MM.1S (cell line): ENCODE measurements around the gene BRD9.

Source experiments
- CTCF ChIP-seq: fragments of 300-600 bp; sonication (generic); IDR thresholded peaks from 2 replicates; pipeline ENCODE4 v1.5.1; 2016; ENCODE audit warnings: antibody characterized with exemption, low read length, mixed read lengths
- EZH2phosphoT487 ChIP-seq: fragments of 300-600 bp; sonication (generic); IDR thresholded peaks from 2 replicates; pipeline ENCODE4 v1.6.1; 2018; ENCODE audit warnings: antibody characterized with exemption, low read length

- TF ChIP-seq CTCF (no peak), EZH2phosphoT487 (no peak)
These were observed 12.6 kb upstream of the BRD9 start for GRCh38 chr5:905139-905642.
